AG09319 (cell line): Measurements from ENCODE around the gene DDTL.
"Not testable (repeated sequence)": the region's sequence is repeated elsewhere in the genome, so short reads cannot be mapped to it uniquely, and the experiment has no call there.

Experiments
- DNase-seq: peaks from one replicate; pipeline ENCODE4 v3.0.0-alpha.2; 2010; ENCODE audit warnings: low read depth; ENCODE audit errors: extremely low read depth
- TF ChIP-seq, protein P1 (sequence below): IDR thresholded peaks from 2 replicates; pipeline ENCODE4 v1.5.1; 2011; ENCODE audit warnings: low read depth, mild to moderate bottlenecking, inconsistent platforms, low read length, moderate library complexity

Gene DDTL

DNA sequence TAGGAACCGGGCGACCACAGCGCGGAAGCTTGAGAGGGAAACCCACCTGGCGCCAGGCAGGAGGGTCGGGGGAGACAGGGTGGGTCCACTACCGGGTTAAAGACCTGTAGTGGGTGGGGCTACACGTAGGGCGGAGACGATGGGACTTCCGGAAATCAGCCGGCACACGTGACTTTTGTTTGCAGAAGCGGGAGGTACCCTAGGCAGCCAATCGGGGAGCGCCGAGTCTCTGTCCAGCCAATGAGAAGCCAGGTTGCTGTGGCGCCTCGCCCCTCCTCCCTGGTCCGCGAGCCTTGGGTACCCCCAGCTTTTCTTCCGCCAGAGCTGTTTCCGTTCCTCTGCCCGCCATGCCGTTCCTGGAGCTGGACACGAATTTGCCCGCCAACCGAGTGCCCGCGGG, at the start of gene DDTL:
TSS of gene DDTL (plus strand) at position 321 of the 400 bp plus-strand sequence. CDS start at position 348, 27 bp downstream.
- DNase-seq, result not testable (repeated sequence)

DNA sequence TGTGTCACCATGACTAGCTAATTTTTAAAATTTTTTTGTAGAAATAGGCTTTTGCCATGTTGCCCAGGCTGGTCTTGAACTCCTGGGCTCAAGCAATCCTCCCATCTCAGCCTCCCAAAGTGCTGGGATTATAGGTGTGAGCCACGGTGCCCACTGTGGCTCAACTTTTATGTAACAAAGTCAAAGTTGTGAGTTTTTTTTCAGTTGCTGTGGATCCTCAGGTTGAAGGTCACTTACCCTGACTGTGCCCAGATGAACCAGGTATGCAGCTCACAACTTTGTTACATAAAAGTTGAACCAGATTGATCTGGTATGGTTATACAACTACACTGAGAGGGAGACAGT, 46.4 kb upstream of the DDTL start:
- DNase-seq, result not testable (repeated sequence)

DNA sequence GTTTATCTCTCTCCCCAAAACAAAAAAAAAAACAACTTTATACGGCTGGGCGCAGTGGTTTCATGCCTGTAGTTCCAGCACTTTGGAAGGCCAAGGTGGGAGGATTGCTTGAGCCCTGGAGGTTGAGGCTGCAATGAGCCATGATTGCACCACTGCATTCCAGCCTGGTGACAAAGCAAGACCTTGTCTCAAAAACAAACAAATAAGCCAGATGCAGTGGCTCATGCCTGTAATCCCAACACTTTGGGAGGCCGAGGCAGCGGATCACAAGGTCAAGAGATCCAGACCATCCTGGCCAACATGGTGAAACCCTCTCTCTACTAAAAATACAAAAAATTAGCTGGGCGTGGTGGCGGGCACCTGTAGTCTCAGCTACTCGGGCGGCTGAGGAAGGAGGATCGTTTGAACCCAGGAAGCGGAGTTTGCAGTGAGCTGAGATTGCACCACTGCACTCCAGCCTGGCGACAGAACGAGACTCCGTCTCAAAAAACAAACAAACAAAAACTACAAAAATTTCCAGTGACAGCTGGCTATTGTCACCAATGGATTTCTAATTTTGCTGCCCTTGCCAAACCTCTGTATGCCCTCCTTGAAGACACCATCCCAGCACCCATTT, 45.0 kb upstream of the DDTL start:
- DNase-seq, result not testable (repeated sequence)

DNA sequence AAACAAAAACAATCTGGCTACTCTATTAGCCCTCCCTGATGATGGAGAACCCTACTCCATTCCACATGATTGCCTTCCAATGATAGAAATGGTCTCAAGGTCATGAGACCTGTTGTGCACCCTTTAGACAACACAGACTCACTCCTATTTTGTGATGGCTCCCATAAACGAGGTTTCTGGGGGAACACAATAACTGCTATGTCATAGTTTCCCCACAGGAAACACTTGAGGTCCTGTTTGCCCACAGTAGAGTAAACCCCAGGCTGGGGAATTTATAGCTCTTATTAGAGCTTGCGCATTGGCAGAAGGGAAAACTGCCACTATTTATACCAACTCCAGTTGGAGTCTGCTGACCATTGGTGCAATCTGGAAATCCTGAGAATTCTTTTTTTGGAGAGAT, 43.8 kb upstream of the DDTL start:
- DNase-seq, result no peak
- TF ChIP-seq, protein P1, sequence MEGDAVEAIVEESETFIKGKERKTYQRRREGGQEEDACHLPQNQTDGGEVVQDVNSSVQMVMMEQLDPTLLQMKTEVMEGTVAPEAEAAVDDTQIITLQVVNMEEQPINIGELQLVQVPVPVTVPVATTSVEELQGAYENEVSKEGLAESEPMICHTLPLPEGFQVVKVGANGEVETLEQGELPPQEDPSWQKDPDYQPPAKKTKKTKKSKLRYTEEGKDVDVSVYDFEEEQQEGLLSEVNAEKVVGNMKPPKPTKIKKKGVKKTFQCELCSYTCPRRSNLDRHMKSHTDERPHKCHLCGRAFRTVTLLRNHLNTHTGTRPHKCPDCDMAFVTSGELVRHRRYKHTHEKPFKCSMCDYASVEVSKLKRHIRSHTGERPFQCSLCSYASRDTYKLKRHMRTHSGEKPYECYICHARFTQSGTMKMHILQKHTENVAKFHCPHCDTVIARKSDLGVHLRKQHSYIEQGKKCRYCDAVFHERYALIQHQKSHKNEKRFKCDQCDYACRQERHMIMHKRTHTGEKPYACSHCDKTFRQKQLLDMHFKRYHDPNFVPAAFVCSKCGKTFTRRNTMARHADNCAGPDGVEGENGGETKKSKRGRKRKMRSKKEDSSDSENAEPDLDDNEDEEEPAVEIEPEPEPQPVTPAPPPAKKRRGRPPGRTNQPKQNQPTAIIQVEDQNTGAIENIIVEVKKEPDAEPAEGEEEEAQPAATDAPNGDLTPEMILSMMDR, result no peak

DNA sequence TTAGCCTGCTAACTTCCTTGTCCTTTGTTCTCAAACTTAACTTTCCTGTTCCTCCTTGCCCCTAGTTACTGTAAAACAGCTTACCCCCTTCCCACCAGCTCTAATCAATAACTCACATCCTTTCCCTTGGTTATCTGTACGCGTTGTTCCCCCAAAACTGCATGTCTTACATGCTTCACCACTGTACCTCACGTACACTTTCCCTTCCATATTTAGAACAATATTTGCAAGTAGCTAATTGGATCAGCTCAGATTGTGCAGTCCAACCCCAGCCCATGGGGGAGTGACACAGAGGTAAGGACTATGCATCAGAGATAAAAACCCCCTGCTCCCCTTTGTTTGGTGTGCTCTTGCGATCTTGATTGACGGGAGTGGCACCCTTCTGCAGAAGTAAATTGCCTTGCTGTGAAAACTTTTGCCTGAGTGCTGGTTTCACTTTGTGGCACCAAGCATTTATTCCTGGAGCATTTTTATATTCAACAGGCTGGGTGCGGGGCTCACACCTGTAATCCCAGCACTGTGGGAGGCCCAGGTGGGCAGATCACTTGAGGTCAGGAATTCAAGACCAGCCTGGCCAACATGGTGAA, 41.6 kb upstream of the DDTL start:
- DNase-seq, result no peak
- TF ChIP-seq, protein P1, result no peak

DNA sequence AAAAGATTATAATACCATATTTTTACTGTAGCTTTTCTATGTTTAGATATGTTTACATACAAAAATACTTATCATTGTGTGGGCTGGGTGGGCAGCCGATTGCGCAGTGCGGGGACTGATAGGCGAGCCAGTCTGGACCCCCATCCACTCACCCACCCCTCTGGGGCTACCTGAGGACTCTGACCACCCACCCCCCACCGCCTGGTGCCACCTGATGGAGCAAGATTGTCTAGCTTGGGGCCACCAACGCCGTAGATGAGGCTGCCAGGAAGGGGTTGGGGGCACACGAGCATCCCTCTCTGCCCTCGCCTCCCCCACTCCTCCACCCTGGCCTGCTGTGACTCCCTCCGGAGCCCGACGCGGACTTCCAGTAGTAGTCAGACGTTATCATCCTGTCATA, 40.1 kb upstream of the DDTL start:
- DNase-seq, result no peak
- TF ChIP-seq, protein P1, result no peak

DNA sequence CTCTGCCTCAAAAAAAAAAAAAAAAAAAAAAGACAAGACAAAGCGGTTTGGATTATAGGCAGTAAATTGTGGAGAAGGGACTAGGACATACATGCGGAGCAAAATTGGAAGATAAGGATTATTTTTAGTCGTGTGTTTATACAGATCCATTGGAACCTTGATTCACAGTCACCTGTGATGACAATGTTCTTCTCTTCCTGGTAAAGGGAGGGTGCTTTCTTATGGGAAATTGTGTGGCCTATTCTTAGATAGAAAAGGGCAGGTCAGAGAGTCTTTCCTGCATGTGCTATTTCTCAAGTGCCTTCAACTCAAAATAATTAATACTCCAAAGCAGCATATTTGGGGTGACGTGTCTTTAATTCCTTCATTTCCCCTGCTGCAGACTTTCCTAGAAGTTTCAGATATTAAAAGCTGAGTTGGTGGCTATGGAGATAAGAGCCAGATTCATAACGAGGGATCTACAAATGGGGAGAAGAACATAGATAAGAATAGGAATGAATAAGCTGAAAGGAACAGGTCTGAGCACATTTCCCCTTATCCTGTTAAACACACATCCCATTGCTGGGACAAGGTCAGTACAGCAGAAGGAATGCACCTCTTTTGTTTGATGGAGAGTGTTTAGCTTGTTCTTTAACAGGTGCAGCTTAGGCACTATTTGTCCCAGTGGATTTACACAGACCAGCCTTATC, 28.2 kb upstream of the DDTL start:
- TF ChIP-seq, protein P1, result no peak
- DNase-seq, result no peak

DNA sequence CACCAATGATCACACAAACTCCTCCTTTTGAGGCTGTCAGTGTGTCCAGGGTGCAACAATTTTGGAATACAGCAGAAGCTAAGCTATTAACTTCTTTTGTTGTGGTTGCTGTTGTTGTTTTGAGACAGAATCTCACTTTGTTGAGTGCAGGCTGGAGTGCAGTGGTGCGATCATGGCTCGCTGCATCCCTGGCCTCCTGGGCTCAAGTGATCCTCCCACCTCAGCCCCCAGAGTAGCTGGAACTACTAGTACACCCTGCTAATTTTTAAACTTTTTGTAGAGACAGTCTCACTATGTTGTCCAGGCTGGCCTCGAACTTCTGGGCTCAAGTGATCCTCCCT, 27.7 kb upstream of the DDTL start:
- TF ChIP-seq, protein P1, result no peak
- DNase-seq, result no peak

DNA sequence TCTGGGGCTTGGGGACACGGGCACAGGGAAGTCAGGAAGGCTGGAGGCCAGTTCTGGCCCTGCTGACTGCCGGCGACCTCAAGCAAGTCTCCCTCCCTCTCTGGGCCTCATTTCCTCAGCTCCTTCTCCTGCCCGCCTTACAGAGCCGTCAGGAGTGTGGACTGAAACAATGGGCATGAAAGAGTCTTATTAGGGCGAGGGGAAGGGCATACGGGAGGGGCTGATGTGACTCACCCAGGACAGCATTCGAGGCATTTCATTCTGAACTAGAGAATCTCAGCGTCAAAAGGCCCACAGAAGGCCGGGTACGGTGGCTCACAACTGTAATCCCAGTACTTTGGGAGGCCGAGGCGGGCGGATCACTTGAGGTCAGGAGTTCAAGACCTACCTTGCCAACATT, 26.5 kb upstream of the DDTL start:
- DNase-seq, result not testable (repeated sequence)

DNA sequence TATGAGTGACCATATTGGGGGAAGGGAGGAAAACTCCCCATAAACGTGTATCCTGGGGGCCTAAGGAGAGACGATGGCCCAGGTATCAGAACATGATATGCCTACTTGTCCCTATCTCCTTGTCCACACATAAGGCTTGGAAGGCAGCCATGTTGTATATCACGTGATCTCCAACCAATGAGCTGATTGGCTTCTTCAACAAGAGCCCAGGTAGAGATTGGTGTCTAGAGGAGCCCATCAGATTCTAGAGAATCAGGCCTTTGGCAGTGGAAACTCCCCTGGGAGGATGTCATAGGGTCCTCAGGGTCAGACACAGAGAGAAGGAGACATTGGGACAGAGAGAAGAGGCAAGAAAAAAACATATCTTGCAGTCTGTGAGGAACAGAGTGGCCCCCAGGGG, 19.3 kb upstream of the DDTL start:
- not testable (repeated sequence) for DNase-seq

DNA sequence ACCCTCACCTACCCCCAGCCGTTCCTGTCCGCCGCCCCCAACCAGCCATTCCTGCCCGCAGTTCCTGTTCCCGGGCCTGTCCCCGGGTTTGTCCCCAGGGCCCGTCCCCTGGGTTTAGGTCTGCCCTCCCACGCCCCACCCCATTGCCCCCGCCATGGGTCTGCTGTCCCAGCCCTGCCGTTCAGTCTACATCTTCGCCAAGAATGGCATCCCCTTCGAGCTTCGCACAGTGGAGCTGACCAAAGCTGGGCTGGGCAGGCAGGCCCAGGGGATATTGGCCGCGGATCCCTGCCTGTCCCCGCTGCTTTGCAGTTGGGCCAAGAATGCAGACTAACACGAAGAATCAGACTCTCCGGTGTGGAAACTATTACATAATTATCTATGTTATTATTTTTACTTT, 16.9 kb upstream of the DDTL start:
- DNase-seq, result not testable (repeated sequence)

DNA sequence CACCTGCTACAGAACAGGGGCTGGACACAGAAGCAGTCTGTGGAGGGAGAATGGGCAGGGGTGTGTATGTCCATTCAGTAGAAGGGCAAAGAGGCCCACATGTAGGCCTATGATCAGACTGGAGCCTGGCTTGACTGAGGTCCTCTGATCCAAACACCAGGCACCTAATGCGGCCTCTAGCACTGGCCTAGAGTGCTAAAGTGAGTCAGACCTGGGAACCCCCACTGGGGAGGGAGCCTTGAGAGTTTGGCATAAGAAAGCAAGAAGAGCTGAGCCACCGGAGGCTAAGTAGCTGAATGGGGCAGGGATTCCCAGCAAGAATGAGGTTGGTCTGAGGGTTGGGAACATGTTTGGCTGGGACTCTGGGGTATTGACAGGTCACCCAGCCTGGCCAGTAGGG, 15.3 kb upstream of the DDTL start:
- not testable (repeated sequence) for DNase-seq

DNA sequence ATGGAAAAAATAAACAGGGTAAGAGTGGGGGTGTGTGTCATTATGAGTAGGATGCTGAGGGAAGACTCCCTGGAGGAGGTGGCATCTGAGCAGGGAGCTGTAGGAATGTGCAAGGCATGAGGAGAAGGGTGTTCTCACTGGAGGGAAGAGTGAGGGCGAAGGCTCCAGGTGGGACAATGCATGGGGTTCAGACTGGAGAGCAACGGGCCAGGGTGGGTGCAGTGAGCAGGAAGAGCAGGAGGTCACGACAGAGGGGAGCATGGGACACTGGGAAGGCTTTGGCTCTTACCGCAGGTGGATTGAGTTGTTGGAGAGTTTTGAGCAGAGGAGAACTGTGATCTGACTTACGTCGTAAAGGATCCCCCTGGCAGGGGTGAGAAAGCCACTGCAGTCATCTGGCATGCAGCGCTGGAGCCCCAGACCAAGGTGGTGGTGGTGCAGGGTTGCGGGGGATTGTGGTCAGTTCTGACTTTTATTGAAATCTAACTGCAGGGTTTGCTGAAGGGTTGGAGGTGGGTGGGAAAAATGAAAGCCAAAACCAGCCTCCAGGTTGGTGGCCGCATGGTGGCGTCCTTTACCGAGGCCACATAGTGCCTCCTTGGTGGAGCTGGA, 13.8 kb upstream of the DDTL start:
- not testable (repeated sequence) for DNase-seq

DNA sequence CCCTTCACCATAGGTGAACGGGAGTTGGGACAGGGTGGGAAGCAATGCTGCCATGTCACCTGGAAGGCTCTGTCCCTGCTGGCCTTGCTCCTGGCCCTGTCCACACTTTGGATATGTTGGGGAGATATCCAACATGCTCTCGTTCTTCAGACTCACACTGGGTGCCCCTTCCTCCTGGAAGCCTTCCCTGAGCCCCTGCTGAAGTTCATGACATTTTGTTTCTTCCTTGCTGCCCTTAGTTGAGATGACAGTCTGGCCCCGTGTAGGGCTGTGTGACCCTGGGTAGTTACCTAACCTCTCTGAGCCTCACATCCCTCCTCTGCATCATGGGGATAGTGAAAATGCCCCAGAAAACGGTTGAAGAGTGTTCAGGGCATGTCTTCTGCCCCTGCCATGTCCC, 13.2 kb upstream of the DDTL start:
- not testable (repeated sequence) for DNase-seq
